Amniotic epithelial cell (primary cell): Measurements from ENCODE around the gene MLYCD.

Experiments
- DNase-seq: peaks from one replicate; pipeline ENCODE4 v3.0.0-alpha.2; 2010; ENCODE audit warnings: low read depth

Gene MLYCD

DNA sequence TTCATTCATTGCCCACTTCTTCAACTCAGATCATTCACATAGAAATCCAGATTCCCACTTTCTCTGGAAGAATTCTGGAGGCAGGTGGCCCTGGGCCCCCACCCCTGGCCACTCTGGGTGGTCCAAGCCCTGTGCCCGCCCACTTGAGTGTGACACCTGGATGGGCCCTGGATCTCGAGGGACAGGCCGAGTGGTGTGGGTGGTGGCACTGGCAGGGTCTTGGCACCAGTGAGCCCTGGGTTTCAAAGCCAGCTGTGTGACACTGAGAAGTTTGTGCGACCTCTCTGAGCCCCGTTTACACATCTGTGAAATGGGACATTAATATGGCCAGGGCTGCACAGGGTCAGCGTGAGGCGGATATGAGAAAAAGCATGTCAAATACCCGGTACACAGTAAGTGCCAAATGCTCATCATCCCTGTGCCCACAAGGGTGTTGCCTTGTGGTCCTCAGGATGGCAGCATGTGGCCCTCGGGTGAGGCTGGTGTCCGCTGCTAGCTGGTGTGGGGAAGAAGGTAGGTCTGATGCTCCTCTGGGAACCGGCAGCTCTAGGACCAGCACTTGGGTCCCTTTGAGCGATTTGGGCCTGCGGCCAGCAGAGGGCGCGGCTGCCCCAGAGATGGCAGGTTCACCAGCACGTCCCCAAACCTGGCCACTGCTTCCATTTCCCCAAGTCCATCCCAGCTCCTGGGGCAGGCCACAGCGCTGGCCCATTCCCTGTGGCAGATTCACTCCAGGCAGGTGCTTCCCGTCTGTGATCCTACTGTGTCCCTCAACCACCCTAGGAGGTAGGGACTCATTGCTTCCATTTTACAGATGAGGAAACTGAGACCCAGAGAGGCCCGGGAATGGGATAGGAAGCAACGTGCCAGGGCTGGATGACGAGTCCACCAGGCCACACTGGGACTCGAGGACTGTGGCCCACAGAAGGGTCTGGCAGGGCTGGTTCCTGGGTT lies 57.7 kb downstream of the MLYCD start:
- peak; percentile 69 for DNase-seq

- no peak for DNase-seq
Measured at GRCh38 chr16:83957296-83957855, 58.5 kb downstream of the MLYCD start.

GRCh38 chr16:83958137-83958845 lies 59.4 kb downstream of the MLYCD start:
- DNase-seq = peak; percentile 73

DNA sequence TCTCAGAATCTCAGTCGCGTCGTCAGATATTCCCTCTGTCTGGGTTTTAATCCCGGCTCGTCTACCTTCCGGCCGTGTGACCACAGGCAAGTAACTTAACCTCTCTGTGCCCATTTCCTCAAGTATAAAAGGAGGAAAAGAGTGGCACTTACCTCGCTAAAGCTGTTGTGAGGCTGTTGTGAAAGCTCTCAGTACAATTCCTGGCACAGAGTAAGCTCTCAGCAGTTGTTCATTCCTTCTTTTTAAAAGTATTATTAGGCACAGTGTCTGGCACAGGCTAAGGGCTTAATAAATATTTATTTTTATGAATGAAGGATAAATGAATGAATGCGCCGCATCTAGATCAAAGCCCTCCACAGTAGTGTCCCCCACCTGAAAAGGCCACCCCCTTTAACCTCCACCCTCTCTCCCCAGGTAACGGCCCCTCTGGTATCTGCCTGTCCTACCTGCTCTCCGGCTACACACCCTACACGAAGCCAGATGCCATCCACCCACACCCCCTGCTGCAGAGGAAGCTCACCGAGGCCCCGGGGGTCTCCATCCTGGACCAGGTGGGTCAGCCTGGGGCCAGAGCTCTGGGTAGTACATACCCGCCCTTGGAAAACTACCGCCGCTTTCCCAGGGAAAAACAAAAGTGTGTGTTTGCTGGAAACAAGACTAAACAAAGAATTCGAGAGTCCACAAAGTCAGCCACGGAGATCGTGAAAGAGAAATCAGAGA lies 60.1 kb downstream of the MLYCD start:
- peak; percentile 49 for DNase-seq

GRCh38 chr16:83959656-83960434 lies 60.9 kb downstream of the MLYCD start:
- DNase-seq = peak; percentile 62

GRCh38 chr16:83960521-83961249 lies 61.8 kb downstream of the MLYCD start:
- no peak for DNase-seq

GRCh38 chr16:83961591-83961990 lies 62.7 kb downstream of the MLYCD start:
- DNase-seq = no peak

DNA sequence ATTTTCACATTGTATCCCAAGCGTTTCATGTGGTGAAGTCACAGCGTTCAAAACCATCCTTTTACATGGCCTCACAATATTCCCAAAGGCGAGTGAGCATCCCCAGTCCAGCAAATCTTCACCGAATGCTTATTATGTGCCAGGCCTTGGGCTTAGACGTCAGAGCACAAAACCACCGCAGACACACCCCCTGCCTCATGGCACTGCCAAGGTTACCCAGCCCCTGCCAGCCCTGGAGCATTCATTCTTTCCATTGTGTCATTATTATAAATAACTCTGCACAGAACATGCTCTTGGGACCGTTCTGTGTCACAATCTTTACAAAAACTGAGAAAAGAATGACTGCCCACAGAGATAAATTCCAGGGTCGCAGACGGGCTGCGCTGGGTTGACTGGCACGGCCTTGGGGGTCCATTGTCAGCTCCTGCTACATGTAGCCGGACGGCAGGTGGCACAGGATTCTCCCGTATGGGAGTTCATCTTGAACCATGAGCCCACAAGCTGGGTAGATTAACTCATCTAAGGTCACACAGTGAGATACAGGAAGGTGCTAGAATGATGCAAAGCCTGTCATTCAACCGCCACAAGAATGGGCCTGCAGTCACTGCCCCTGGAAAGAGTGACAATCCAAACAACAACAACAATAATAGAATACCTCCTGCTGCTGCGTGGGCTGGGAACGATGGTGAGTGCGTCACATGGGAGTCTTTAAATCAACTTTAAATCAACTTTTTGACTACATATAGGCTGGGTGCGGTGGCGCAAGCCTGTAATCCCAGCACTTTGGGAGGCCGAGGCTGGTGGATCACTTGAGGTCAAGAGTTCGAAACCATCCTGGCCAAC lies 64.6 kb downstream of the MLYCD start:
- DNase-seq = no peak

GRCh38 chr16:83964684-83965443 lies 65.9 kb downstream of the MLYCD start:
- DNase-seq = no peak

- DNase-seq = no peak
Measured at GRCh38 chr16:83965444-83966152, 66.7 kb downstream of the MLYCD start.

DNA sequence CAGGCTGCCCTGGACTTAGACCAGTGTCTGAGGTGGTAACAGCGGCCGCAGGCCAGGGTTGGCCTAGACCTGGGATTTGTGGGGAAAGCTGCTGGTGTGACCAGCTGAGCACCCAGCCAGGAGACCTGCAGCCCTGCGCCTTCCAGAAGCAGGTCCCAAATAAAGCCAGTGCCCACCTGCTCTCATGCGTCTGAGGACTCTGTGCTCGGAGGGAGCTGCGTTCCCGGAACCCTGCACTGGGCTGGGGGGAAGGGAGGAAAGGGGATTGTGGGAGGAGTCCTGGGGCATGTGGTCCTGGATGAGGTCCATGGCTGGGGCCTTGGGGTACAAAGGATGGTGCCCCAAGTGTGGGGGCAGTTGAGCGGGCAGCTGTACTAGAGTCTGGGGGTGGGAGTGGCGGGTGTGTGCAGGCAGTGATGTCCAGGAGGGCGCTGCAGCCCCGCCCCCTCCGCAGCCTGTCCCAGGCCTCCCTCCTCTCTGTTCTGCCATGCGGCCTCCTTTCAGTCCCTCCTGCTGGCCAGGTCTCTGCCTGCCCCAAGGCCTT lies 67.3 kb downstream of the MLYCD start:
- DNase-seq = no peak

- DNase-seq = no peak
Measured at GRCh38 chr16:83967091-83967490, 68.2 kb downstream of the MLYCD start.

DNA sequence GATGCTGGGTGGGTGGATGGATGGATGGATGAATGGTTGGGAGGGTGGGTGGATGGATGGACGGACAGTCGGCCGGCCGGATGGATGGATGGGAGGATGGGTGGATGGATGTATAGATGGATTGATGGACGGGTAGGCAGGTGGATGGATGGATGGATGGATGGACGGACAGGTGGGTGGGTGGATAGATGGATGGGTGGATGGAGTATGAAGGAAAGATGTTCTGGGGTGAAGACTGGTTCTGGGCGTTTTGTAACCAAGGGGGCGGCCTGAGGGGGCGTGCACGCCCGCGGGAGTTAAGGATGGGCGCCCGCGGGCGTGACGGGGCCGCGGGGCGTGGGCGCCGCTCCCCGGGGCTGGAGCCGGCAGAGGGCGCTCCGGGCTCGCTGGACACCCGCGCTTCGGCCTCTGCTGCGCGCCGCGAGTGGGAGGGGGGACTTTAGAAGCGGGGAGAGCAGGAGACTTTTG lies 69.0 kb downstream of the MLYCD start, which contains the start of gene NECAB2:
TSS of gene NECAB2 (plus strand) at position 407 of the 468 bp plus-strand sequence. CDS start 405 bp downstream, outside the sequence.
- DNase-seq = peak; percentile 13

DNA sequence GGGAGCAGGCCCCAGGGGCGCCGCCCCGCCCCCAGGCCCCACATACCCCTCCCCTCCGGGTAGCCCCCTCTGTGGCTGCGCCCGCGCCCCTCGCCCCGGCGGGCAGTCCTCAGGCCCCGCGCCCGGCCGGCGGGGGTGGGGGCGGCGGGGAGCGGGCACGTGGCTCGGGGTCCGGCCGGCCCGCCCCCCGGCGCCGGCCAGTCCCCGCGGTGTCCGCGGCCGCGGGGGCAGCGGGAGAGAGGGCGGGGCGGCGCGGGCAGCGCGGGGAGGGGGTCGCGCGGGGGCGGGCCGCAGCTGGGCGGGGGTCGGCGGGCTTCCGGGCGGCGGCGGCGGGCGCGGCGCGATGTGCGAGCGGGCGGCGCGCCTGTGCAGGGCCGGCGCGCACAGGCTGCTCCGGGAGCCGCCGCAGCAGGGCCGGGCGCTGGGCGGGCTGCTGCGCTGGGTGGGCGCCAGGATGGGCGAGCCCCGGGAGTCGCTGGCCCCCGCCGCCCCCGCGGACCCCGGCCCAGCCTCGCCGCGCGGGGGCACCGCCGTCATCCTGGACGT lies 69.5 kb downstream of the MLYCD start:
- no peak for DNase-seq

- DNase-seq = no peak
Measured at GRCh38 chr16:83968891-83969649, 70.2 kb downstream of the MLYCD start.

- DNase-seq = no peak
Measured at GRCh38 chr16:83969771-83970429, 71.0 kb downstream of the MLYCD start.
